Measurements from ENCODE around the gene PDE4A. TPM values are rescaled to one million over a fixed set of nuclear protein-coding genes. Genes with fewer than 3 reads are reported as not detected.

Gene PDE4A
- total and polyA plus RNA-seq, 2 of the 13 experiments (the other 11 are each of a cell fraction or from before 2014, with no cell fraction given): 1.1 to 4.1 TPM

GRCh38 chr19:10403137-10404021, 17.0 kb upstream of the PDE4A start, which contains the start of gene CDC37 (continued):
- peak; percentile 84 for TF ChIP-seq KAT8 (CRISPR knock-in tag; IDR thresholded peaks at IDR 0.05)
- no peak for TF ChIP-seq ZNF234 (CRISPR knock-in tag; conservative IDR thresholded peaks at IDR 0.05)
- TF ChIP-seq ZMYM3 (CRISPR knock-in tag; IDR thresholded peaks at IDR 0.05): no peak
- TF ChIP-seq ZNF143 (CRISPR knock-in tag; IDR thresholded peaks at IDR 0.05): no peak
- TF ChIP-seq ZNF619 (CRISPR knock-in tag; IDR thresholded peaks at IDR 0.05): no peak; the same call in 1 of the 2 replicates
- TF ChIP-seq ZNF839 (CRISPR knock-in tag; IDR thresholded peaks at IDR 0.05; ENCODE audit: borderline replicate concordance): no peak
- 0 out of 2 replicates have a peak, but pooled peaks have one; percentile 35 for TF ChIP-seq SMAD3 (CRISPR knock-in tag; IDR thresholded peaks at IDR 0.05)
- TF ChIP-seq TBX2 (CRISPR knock-in tag; IDR thresholded peaks at IDR 0.05; ENCODE audit: borderline replicate concordance): peak; percentile 39; the same call in 1 of the 2 replicates
- TF ChIP-seq MIER3 (CRISPR knock-in tag; IDR thresholded peaks at IDR 0.05; ENCODE audit: borderline replicate concordance): no peak; the same call in 1 of the 2 replicates
- TF ChIP-seq ZNF720 (CRISPR knock-in tag; IDR thresholded peaks at IDR 0.05): no peak
- peak; percentile 36 for TF ChIP-seq HNRNPK (IDR thresholded peaks at IDR 0.05; ENCODE audit: low read depth, low read length, poor library complexity, severe bottlenecking)
- TF ChIP-seq CCDC6 (CRISPR knock-in tag; IDR thresholded peaks at IDR 0.05): no peak
- TF ChIP-seq NFIB (CRISPR knock-in tag; IDR thresholded peaks at IDR 0.05; ENCODE audit: borderline replicate concordance): no peak
- TF ChIP-seq MIXL1 (CRISPR knock-in tag; IDR thresholded peaks at IDR 0.05): no peak
- no peak for TF ChIP-seq MEIS2 (CRISPR knock-in tag; IDR thresholded peaks at IDR 0.05)
- no peak for TF ChIP-seq CSRNP1 (CRISPR knock-in tag; IDR thresholded peaks at IDR 0.05)
- TF ChIP-seq RNF219 (CRISPR knock-in tag; IDR thresholded peaks at IDR 0.05): no peak
- TF ChIP-seq CERS6 (CRISPR knock-in tag; IDR thresholded peaks at IDR 0.05): no peak
- peak; percentile 73; the same call in 1 of the 2 replicates for TF ChIP-seq FOXK1 (CRISPR knock-in tag; IDR thresholded peaks at IDR 0.05; ENCODE audit: borderline replicate concordance, low read depth)
- peak; percentile 75; the same call in 1 of the 2 replicates for TF ChIP-seq MYC (CRISPR knock-in tag; IDR thresholded peaks at IDR 0.05; ENCODE audit: borderline replicate concordance)
- TF ChIP-seq SALL1 (CRISPR knock-in tag; IDR thresholded peaks at IDR 0.05): no peak; the same call in none of the 2 replicates
- TF ChIP-seq ZFP1 (CRISPR knock-in tag; IDR thresholded peaks at IDR 0.05): no peak
- 0 out of 2 replicates have a peak, but pooled peaks have one; percentile 25 for TF ChIP-seq ZNF263 (CRISPR knock-in tag; IDR thresholded peaks at IDR 0.05)
- TF ChIP-seq NR3C1 (CRISPR knock-in tag; IDR thresholded peaks at IDR 0.05): no peak
- TF ChIP-seq ZFP62 (CRISPR knock-in tag; IDR thresholded peaks at IDR 0.05): no peak
- no peak for TF ChIP-seq ZNF34 (CRISPR knock-in tag; IDR thresholded peaks at IDR 0.05; ENCODE audit: borderline replicate concordance)
- TF ChIP-seq AGO1 (IDR thresholded peaks at IDR 0.05; ENCODE audit: low read depth, low read length, poor library complexity, severe bottlenecking): no peak
